Loucy (cell line): ENCODE data around the gene FMN1.

Experiments
- H2AFZ ChIP-seq: fragments of 200-600 bp; sonication (generic); 2 replicates; pipeline ENCODE4 v1.6.0; 2016; ENCODE audit warnings: antibody characterized with exemption, mild to moderate bottlenecking, low read length, moderate library complexity
- H3F3A ChIP-seq: fragments of 200-600 bp; 2 replicates; pipeline ENCODE4 v1.6.0; 2016; ENCODE audit warnings: antibody characterized with exemption, low read depth, mild to moderate bottlenecking
- H3K27me3 ChIP-seq: fragments of 200-600 bp; sonication (generic); 2 replicates; pipeline ENCODE4 v1.6.1; 2014; ENCODE audit warnings: low read length, mild to moderate bottlenecking; ENCODE audit not compliant: insufficient read depth, poor library complexity, severe bottlenecking
- H3K36me3 ChIP-seq: fragments of 200-600 bp; sonication (generic); 2 replicates; pipeline ENCODE4 v1.6.1; 2016; ENCODE audit warnings: low read length; ENCODE audit not compliant: insufficient read depth
- H3K4me1 ChIP-seq: fragments of 200-600 bp; sonication (generic); 2 replicates; pipeline ENCODE4 v1.5.1; 2014; ENCODE audit warnings: low read length, mild to moderate bottlenecking; ENCODE audit not compliant: insufficient read depth, poor library complexity, severe bottlenecking
- H3K4me2 ChIP-seq: fragments of 200-600 bp; sonication (generic); 2 replicates; pipeline ENCODE4 v1.6.0; 2014; ENCODE audit warnings: antibody characterized with exemption, low read length, low read depth, mild to moderate bottlenecking; ENCODE audit not compliant: poor library complexity, severe bottlenecking
- H3K4me3 ChIP-seq: fragments of 200-600 bp; sonication (generic); 2 replicates; pipeline ENCODE4 v1.5.1; 2014; ENCODE audit warnings: low read length, mild to moderate bottlenecking, mixed read lengths; ENCODE audit not compliant: poor library complexity, severe bottlenecking
- H3K79me2 ChIP-seq: fragments of 200-600 bp; sonication (generic); 2 replicates; pipeline ENCODE4 v1.6.1; 2014; ENCODE audit warnings: low read length; ENCODE audit not compliant: insufficient read depth
- H3K9ac ChIP-seq: fragments of 200-600 bp; sonication (generic); 2 replicates; pipeline ENCODE4 v1.6.0; 2014; ENCODE audit warnings: mild to moderate bottlenecking, low read depth, low read length, moderate library complexity; ENCODE audit not compliant: poor library complexity, severe bottlenecking
- H3K9me2 ChIP-seq: fragments of 200-600 bp; sonication (generic); replicated peaks from 2 replicates; pipeline ENCODE4 v1.6.1; 2016; ENCODE audit warnings: low read depth, low read length, mixed read lengths
- H3K9me3 ChIP-seq: fragments of 200-600 bp; sonication (generic); 2 replicates; pipeline ENCODE4 v1.6.1; 2014; ENCODE audit warnings: mild to moderate bottlenecking, antibody characterized with exemption, low read length, low read depth; ENCODE audit not compliant: insufficient read depth
- H4K20me1 ChIP-seq: fragments of 200-600 bp; sonication (generic); 2 replicates; pipeline ENCODE4 v1.6.0; 2014; ENCODE audit warnings: antibody characterized with exemption, low read length, mild to moderate bottlenecking; ENCODE audit not compliant: insufficient read depth, poor library complexity, severe bottlenecking
- CTCF ChIP-seq: fragments of 200-600 bp; sonication (generic); conservative IDR thresholded peaks from 2 replicates; pipeline ENCODE4 v1.5.1; 2014; ENCODE audit warnings: mild to moderate bottlenecking, antibody characterized with exemption, low read length
- EZH2phosphoT487 ChIP-seq: fragments of 200-600 bp; IDR thresholded peaks from 2 replicates; pipeline ENCODE4 v1.6.1; 2018; ENCODE audit warnings: antibody characterized with exemption, mild to moderate bottlenecking, moderate library complexity, borderline replicate concordance

FMN1 gene

DNA sequence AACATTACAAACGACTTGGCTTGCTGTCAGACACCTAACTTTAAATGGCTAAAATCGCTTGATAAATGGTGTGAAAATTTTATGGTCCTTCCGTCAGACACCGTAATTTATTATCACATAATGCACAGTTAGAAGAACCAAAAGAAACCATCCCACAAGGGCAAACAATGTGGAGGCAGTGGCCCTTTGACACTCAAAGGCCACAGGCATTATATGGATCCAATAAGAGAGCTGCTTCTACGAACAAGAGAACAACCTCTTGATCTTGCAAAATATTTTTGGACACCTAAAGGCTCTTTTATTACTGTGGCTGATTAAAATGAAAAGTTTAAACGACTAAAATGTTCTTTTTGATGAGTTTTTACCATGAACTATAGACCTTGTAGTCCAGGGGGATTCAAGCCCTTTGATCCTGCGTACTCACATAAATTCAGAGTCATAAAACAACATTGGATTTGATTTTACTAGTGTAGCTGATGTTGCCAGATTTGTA lies 202.8 kb downstream of the FMN1 start:
- H4K20me1 ChIP-seq = no peaks in the 10 kb centered on the region

GRCh38 chr15:32990071-32990470 lies 204.4 kb downstream of the FMN1 start:
- Histone ChIP-seq H3K9me2 (no peaks in the 10 kb centered on the region), H3K79me2 (no peaks in the 10 kb centered on the region), H3F3A (no peaks in the 10 kb centered on the region), H4K20me1 (no peaks in the 10 kb centered on the region), H3K4me3 (no peak overlapping the region), H3K4me2 (no peak overlapping the region), H3K4me1 (peaks cover 5% of the 10 kb centered on the region), H2AFZ (no peak overlapping the region), H3K9me3 (peaks cover 4% of the 10 kb centered on the region; the same call in 1 of the 2 replicates), H3K36me3 (no peaks in the 10 kb centered on the region), H3K27me3 (no peaks in the 10 kb centered on the region), H3K9ac (no peak overlapping the region)
- TF ChIP-seq EZH2phosphoT487 = no peak
- no peak for TF ChIP-seq CTCF

More for the DNA sequence above, 202.8 kb downstream of the FMN1 start:
- H3K9me3 ChIP-seq = peaks cover 4% of the 10 kb centered on the region; the same call in 1 of the 2 replicates
- no peaks in the 10 kb centered on the region for H3F3A ChIP-seq
- TF ChIP-seq EZH2phosphoT487 (no peak), CTCF (no peak)
- no peak overlapping the region for H2AFZ ChIP-seq
- H3K4me1 ChIP-seq = peaks cover 5% of the 10 kb centered on the region
- no peak overlapping the region for H3K4me3 ChIP-seq
- H3K36me3 ChIP-seq = no peaks in the 10 kb centered on the region
- no peaks in the 10 kb centered on the region for H3K27me3 ChIP-seq
- H3K9me2 ChIP-seq = no peaks in the 10 kb centered on the region
- no peak overlapping the region for H3K9ac ChIP-seq
- no peak overlapping the region for H3K4me2 ChIP-seq
- no peaks in the 10 kb centered on the region; the same call in 1 of the 2 replicates for H3K79me2 ChIP-seq

DNA sequence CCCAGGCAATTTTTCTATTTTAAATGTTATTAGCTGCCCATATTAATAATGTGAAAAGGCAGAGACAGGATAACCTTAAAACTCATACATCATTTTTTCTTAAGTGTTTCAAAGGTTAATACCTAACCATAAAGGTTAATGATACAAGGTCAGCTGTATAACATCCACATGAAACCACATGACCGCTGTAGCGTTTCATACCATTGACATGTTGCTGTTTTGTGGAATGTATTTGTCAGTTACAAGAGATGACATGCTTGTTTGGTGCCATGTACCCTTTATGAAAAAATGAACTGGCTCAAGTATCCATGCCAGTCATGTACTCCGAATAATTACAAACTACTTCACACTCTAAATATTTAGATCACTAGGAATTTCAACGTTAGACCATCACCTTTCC lies 207.4 kb downstream of the FMN1 start:
- H3K36me3 ChIP-seq = no peaks in the 10 kb centered on the region
- H3K4me3 ChIP-seq = no peak overlapping the region
- H3K9ac ChIP-seq = no peak overlapping the region
- peaks cover under 1% of the 10 kb centered on the region for H4K20me1 ChIP-seq
- peaks cover 3% of the 10 kb centered on the region for H3K4me1 ChIP-seq
- H3K79me2 ChIP-seq = no peaks in the 10 kb centered on the region
- H3K27me3 ChIP-seq = no peaks in the 10 kb centered on the region
- H3K9me3 ChIP-seq = peaks cover 4% of the 10 kb centered on the region; the same call in 1 of the 2 replicates
- no peak overlapping the region for H2AFZ ChIP-seq
- no peak overlapping the region for H3K4me2 ChIP-seq
- H3K9me2 ChIP-seq = no peaks in the 10 kb centered on the region
- H3F3A ChIP-seq = no peaks in the 10 kb centered on the region
- TF ChIP-seq EZH2phosphoT487 = no peak
- TF ChIP-seq CTCF = no peak
